UCSD-AML1 (cell line): Measurements from ENCODE around the gene SLC6A7.
A peak's percentile ranks its signal among the peaks of the same experiment; 100 is the strongest.

Experiments used
- DNase-seq: peaks from one replicate; lab custom pipeline; 2025; ENCODE audit not compliant: unreplicated experiment; lab: John Stamatoyannopoulos, UW

Gene SLC6A7

DNA sequence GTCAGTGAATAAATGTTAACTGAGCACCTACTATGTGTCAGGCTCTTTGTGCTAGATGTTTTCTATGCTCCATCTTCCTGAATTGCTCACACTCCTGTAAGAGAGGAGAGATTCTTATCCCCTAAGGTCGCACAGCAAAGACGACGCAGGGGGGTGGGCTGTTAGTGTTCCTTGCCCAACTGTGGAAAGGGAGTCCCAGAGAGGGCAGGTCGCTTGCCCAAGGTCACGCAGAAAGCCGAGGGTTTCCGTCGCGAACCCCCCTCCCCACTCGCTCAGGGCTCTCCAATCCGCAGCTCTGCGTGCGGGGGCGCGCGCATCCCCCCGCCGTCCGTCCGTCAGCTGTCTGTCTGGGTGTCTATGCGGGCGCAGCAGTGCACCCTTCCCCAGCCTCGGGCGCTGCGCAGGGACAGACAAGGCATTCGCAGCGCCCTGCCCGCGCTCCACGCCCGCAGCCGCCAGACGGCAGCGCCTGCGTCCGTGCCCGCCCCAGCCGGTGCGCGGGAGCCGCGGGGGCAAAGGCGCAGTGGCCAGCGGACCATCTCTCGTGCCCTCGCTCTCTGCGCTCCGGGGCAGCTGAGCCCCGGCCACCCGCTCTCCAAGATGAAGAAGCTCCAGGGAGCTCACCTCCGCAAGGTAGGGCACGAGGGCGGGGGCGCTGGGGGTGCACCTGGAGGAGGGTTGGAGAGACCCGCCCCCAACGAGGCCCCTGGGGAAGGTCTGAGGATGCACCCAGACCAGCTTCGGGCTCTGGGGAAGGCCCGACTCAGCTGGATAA lies at the start of gene SLC6A7:
SLC6A7 (plus strand) TSS at position 335 of the 775 bp plus-strand sequence; CDS start at position 601, 266 bp downstream.
- DNase-seq, result no peak

DNA sequence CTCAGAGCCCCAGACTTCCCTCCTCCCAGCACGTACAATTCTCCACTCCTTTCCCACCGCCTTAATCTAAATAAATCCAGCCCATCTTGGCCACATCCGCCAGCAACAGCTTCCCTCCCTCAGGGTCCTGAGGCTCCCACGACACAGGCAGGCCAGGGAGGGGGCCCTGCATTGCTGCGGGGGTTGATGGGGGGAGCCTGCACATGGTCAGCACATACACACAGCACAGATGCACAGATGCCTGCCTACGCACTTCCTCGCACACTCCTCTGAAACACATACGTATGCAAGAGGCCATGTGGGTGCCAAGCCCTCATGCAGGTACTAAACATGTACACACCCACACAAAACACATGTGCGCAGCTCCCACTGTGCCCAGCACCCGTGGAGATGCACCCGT lies 49.0 kb upstream of the SLC6A7 start:
- peak; percentile 52 for DNase-seq

DNA sequence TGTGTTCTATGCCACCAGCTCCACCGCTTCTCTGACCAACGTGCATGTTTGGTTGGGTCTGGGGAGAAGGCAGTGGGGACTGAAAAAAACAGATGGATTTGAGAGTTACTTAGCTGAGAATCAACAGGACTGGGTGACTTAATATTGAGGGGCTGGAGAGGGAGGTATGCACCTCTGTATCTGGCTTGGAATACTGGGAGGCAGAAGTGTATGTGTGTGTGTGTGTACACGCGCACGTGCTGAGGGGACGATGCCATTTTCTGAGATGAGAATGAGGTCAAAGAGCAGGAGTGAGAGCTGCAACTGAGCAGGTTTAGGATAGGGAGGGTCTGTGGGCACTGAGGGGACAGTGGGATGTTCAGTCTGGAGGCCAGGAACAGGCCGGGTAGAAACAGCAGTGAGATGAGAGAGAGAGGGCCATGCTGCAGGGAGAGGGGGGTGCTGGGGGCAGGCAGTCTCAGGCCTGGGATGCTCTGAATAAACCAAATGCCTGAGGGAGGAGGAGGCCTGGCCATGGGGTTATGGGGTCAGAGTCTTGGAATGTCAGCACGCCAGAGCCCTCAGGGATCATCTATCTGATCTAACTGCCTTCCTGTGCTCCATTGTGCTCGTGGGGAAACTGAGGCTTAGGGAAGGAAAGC lies 48.2 kb upstream of the SLC6A7 start:
- no peak for DNase-seq

DNA sequence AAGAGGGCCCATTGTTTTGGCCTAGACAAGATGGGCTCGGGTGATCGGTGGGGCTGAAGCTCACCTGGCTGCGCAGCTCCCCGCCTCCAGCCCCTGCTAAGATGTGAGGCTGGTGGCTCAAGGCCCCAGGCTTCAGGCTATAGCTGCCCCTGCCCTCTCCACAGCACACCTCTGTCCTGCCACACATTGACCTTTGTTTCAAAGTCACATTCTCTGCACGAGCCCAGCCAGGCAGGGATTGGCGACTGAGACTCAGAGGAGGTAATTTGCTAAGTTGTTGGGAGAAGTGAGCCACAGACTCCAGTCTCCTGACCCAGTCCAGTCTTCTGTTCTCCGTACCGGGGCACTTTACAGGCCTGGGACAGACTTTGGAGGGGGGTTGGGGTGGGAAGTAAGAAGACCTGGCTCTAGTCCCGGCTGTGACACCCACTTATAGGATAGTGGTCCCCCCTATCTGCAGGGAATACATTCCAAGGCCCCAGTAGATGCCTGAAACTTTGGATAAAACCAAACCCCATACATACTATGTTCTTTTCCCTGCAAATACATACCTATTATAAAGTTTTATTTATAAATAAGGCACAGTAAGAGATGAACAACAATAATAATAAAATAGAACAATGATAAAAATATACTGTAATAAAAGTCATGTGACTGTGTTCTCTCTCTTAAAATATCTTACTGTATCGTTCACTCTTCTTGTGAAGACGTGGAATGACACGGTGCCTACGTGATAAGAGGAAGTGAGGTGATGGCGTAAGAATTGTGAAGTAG lies 47.5 kb upstream of the SLC6A7 start:
- no peak for DNase-seq

DNA sequence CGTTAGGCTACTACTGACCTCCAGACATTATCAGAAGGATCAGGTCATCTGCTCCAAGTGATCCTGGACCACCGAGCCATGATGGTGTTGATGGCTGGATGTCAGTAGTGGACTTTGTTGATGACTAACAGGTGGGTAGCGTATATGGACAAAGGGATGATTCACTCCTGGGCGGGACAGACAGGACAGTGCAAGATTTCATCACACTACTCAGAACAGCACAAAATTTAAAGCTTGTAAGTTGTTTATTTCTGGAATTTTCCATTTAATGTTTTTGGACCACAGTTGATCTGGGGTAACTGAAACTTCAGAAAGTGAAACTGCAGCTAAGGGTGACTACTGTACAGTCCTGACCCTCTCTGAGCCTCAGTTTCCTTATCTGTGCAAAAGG lies 46.9 kb upstream of the SLC6A7 start:
- DNase-seq, result no peak

DNA sequence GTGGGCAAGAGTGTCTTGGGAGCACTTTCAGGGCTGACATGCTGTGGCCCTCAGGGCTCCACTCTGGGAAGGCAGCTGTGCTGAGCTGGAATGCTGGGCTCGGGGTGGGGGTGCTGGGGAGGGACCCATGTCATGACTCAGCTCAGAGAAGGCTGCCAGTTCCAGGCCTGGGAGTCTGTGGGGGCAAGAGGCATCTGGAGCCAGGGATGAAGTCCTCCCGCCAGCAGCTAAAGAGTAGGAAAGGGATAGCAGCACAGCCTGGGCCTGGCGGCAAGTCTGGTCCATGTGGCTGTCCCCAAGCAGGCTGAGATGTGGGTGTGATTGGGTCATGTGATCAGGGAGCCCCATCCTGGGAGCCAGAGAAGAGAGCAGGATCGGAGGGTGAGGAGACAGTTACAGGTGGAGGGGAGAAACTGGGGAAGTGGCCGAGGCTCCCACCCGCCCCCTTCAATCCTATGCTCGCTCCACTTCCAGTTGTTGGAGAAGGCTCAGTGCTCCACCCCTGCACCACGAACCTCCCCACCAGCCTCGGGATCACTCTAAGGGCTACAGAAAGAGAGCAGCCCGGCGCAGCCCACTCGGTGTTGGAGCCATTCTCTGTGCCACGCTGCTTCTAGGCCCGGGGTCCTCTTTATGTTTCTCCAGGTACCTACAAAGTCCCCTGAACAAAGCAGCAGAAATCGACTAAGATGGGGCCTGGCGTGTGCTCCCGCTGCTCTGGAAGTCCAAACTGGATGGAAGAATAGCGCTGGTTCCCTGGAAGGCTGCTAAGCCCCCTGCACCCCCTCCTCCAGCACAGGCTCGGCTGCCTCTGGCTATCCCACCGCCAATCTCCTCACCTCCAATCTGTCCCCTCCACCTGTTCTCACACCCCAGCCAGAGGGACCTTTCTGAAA lies 46.3 kb upstream of the SLC6A7 start:
- no peak for DNase-seq

DNA sequence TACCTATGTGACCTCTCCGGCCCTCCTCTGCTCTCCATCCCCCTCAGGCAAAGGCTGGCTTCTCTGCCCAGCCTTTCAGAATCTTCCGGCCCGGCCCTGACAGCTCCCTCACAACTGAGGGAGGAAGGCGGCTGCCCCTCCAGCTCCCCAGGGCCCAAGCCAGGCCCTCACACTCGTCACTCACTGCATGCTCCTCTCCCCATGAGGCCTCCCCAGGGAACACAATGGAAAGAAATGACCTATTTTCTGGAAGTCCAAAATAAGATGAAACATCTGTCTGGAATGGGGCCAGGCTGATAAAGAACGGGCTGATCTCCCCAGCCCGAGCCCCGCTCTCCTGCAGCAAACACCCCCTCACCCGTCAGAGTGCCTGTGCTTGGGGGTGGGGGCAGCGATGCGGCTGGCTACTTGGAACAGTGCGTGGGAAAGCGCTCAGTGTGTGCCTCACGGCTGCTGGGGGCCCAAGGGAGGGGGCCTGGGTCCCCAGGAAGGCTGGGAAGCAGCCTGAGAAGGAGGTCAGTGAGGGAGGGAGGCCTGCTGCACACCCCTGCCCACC lies 45.5 kb upstream of the SLC6A7 start:
- no peak for DNase-seq

DNA sequence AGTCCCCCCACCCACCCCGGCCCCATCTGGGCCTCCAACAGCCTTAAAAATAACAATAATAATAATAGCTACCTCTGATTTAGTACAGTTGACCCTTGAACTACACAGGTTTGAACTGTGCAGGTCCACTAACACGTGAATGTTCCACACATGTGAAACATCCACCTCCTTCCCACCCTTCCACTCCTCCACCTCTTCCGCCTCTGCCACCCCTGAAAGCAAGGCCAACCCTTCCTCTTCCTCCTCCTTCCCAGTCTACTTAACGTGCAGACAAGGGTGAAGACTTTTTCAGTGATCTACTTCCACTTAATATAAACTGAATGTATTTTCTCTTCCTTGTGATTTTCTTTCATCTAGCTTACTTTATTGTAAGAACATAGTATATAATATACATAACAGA lies 45.0 kb upstream of the SLC6A7 start:
- no peak for DNase-seq

DNA sequence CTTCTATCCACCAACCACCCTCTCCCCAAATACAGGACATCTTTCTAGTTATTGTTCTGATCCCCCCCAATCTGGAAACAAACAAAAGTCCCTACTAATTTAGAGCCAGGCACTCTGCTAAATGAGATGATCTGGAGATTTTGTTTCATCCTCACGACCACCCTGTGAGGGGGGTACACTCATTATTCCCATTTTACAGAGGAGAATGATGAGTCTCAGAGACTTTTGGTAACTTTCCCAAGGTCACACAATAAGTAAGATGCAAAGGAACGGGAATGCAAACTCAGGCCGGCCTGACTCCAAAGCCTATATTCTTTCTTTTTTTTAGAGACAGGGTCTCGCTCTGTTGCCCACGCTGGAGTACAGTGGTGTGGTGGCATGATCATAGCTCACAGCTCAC lies 43.6 kb upstream of the SLC6A7 start:
- DNase-seq, result no peak

DNA sequence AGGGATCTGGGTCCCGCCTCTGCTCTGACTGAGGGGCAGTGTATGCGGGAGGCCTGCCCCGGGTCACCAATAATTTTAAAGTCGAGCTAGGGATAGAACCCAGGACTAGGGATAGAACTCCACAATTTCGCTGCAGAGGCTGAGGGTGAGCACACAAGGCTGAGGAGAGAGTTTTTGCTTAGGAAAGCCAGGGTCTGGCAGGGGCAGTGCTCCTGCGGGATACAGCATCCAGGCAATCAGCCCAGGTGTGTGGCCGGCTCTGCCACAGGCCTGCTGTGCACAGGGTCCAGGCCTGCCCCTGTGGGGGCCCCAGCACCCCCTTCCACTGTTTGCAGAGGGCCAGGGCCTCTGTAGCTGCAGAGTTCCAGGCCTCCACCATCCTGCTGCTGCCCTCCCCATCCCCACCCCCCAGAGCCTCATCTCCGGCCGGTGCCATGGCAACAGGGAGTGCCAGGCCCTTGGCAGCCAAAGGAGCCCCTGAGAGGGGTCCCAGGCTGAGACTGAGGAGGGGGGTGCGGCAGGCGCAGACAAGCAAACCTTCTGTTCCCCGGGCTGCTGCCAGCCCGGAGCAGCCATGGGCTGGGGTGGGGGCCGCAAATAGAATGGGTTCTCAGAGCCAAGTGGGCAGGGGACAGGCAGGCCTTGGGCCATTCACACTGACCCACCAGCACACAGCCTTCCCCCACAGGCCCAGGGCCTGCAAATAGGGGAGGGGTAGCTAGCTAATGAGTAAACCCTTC lies 42.8 kb upstream of the SLC6A7 start:
- no peak for DNase-seq

DNA sequence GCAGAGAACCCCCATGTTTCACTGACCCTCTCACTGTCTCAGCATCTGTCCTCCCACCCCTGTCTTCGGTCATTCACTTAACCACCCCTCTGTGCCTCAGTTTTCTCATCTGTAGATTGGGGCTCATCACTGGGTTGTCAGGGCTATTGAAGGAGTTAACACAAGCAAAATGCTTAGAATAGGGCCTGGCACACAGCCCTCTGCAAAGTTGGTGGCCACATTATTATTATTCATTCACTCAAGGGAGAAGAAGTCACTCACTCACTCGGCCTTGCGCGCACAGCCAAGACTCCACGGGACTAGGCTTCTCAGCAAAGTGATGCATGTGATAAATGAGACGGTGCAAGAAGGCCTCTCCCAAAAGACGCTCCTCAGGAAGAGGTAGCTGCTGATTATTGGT lies 42.2 kb upstream of the SLC6A7 start:
- no peak for DNase-seq

DNA sequence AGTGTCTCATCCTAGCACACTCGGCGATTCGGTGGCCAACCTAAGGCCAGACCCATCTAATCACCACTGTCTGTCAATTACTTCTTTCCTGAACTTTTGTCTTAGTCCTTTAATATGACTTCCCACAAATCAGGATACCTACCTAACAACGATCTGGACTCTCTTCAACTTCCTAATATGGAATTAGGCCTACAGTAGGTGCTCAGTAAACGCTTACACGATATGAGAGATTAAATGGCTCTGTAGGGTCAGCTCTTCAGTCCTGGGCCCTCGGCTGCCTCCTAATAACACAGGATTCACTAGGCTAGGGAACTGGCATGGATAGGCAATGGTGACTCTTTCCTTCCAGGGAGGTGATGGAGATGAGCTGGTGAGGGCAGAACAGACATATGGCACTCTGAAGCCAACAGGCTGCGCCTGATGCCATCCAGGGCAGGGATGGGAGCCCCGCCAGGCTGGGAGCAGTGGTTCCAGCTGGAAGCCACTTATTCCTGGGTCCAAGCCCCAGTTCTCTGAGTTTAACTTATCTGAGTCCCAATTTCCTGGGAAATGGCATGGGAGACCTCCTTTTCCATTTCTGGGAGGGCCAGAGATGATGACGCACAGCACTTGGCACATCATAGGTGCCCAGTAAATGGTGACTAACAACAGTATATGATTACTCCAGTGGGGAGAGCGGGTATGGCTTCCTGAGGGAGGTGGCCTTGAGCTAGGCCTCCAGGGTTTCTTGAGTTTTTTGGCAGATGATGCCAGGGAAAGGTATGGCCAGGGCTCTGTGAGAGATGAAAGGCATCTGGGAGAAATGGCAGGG lies 41.5 kb upstream of the SLC6A7 start:
- DNase-seq, result no peak

DNA sequence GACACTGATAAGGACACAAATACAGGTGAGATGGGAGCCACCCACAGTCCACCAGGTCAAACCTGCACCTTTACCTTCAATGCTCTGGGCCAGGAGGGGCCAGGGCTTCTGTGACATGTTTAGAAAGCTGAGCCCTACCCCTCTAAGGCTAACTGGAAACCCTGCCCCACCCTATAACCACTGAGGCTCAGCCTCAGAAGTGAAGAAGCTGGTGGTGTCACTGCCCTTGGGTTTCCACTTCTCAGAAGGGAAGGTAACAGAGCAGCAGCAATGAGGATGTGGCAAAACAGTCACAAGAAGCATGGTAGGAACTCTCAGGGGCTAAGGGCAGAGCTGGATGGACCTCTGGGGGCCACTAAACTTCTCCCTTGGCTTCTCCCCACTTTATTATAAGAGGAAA lies 40.2 kb upstream of the SLC6A7 start:
- no peak for DNase-seq

DNA sequence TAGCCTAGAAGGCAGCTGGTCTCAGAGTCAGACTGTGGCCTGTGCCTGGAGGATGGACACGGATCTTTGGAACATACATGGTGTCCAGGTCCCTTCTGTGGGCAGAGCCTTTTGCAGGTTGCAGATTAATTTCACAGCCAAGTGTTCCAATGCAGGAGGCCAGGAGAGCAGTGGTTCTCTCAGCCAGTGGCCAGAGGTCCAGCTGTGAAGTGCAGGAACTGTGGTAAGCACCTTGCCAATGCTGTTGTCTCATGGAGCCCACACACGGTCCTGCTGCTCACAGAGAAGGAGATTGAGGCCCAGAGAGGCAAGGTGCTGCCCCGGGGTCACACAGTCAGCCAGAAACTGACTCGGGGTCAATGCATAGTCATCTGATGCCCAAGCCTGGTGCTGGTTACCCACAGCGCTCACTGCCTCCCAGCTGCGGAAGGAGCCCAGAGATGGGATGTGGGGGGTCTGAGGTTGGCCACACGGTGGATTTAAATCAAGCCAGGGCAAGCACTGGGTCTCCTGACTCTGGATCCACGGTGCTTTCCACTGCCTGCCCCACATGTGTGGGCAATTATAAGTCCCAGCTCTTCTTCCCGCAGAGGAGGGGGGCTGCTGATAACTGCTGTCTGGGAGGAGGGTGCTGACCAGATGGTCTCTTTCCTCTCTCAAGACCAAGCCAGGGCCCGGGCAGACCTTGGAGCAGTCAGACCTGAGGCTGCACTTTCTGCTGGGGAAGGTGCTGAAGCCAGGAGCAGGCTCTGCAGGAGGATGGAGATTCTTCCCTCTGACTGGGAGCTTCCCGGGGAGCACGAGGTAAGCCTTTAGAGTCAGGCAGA lies 37.0 kb upstream of the SLC6A7 start:
- no peak for DNase-seq

DNA sequence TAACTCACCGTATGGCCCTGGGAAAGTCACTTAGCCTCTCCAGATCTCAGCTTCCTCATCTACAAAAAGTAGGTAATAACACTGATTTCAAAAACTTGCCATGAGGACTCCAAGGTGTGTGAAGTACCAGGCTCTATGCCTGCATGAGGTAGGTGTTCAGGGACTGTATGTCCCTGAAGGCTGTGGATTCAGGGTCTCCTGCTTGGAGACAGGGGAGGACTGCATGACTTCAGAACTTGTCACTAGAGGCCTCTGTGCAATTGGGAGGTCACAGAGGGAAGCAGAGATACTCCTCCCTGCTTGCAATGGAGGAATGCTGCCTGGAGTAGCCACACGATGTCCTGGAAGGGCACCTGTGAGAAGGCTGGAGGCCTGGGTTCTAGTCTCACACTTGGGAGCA lies 36.4 kb upstream of the SLC6A7 start:
- DNase-seq, result no peak

DNA sequence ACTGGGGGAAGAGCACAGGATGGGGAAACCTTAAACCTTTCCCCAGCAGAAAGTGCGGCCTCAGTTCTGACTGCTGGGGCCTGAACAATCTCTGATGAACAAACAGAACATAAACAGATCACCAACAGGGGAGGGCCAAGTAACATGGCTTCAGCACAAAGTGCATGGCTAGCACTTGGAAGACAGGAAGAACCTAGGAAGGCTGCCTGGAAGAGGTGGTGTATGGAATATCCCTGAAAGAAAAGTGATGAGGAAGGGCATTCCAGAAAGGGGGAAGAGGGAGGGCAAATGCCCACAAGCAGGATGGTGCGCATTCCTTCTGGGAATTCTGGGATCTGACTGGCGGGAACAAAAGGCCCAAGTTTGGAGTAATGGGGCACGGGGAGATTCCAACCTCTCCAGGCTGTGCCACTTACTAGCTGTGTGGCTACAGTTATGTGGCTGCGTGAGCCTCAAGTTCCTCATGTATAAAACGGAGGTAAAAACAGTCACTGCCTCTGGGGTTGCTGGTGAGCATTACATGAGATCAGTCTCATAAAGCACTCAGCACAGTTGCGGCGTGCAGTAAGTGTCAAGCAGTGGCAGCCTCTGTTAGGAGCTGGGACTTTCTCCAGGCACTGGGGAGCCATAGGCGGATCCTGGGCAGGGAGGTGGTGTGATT lies 35.8 kb upstream of the SLC6A7 start:
- DNase-seq, result peak; percentile 64

DNA sequence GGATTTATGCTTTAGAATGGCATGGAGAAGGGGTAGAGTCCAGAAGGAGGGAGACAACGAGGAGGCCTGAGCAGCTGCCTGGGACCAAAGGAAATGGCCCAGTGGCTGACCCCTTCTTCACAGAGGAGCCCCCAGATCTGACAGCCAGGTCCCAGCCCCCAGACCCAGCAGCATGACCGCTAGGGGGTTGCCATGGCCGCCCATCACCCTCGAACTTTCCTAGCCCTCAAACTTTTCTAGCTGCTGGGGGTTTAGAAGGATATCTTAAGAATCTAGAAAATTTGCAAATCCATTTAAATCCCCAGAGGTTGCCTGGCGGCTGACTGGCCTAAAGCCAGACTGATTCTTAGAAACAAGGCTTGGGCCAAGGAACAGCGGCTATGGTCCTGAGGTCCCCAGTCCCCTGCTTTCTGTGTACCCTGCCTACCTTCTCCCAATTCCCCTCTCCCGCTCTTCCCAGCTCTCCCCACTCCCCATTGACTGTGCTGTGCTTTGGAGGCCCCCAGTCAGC lies 35.2 kb upstream of the SLC6A7 start:
- no peak for DNase-seq
